Epithelial cell of proximal tubule (primary cell): ENCODE measurements around the gene B4GALT5. TPM values are rescaled to one million over a fixed set of nuclear protein-coding genes. Genes with fewer than 3 reads are reported as not detected.
A peak's percentile ranks its signal among the peaks of the same experiment; 100 is the strongest.

Experiments used
- DNase-seq: peaks from one replicate; pipeline ENCODE4 v3.0.0-alpha.2; 2011; ENCODE audit warnings: low read depth
- H3K4me3 ChIP-seq: 2 replicates; pipeline ENCODE4 v1.5.1; 2011; ENCODE audit warnings: low read depth, mild to moderate bottlenecking, low read length
- CTCF ChIP-seq: conservative IDR thresholded peaks from 2 replicates; pipeline ENCODE4 v1.5.1; 2012; ENCODE audit warnings: low read depth, mild to moderate bottlenecking, low read length
- total RNA-seq: library from RNA; depleted of rRNA; stranded (reverse); fragments of >200 nt; gene quantifications from 2 replicates; pipeline ENCODE4 v1.2.3, GENCODE V29; 2015

The B4GALT5 gene
- total RNA-seq, 1 donor from 2014 or later, result 27.4 TPM

GRCh38 chr20:49715466-49715865 is 1.8 kb upstream of the B4GALT5 start:
- TF ChIP-seq CTCF, result no peak
- no peak overlapping the region for H3K4me3 ChIP-seq
- DNase-seq, result no peak

- no peak for DNase-seq
Observed at GRCh38 chr20:49712996-49713752, 504 bp downstream of the B4GALT5 start.

GRCh38 chr20:49712646-49712995 is 1.1 kb downstream of the B4GALT5 start:
- peak overlapping the region; percentile 91 for H3K4me3 ChIP-seq
- no peak for TF ChIP-seq CTCF
- DNase-seq, result no peak

More at GRCh38 chr20:49712996-49713752, 504 bp downstream of the B4GALT5 start:
- TF ChIP-seq CTCF, result no peak
- H3K4me3 ChIP-seq, result peak overlapping the region; percentile 91

GRCh38 chr20:49712118-49712517 is 1.6 kb downstream of the B4GALT5 start:
- no peak for TF ChIP-seq CTCF
- H3K4me3 ChIP-seq, result peak overlapping the region; percentile 91
- no peak for DNase-seq

GRCh38 chr20:49711667-49711987 is 2.1 kb downstream of the B4GALT5 start:
- H3K4me3 ChIP-seq, result peak overlapping the region; percentile 91
- TF ChIP-seq CTCF, result no peak
- DNase-seq, result no peak

- peak overlapping the region; percentile 91 for H3K4me3 ChIP-seq
- no peak for DNase-seq
- TF ChIP-seq CTCF, result no peak
Observed at GRCh38 chr20:49710971-49711666, 2.6 kb downstream of the B4GALT5 start.

GRCh38 chr20:49707118-49707517 is 6.6 kb downstream of the B4GALT5 start:
- no peak for TF ChIP-seq CTCF
- no peak for DNase-seq
- H3K4me3 ChIP-seq, result no peak overlapping the region
